ENCODE measurements around the gene SCRN2.

The SCRN2 gene

DNA sequence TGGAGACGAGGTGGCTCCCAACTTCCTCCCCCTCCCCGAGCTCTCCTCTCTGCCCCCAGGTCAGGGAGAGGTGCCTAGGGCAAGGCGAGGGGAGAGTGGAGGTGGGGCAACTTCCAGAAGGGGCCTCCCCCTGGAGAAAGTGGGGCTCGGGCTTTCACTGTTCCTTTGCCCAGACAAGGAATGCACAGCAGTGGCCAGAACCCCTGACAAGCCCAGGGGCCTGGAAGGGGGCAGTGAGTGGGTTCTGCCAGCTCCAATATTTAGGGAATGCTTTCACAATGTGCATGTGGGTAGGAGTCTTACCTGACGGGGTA, 43.3 kb upstream of the SCRN2 start:
- no peak overlapping the region for H3K4me3 ChIP-seq (ENCODE audit: severe bottlenecking)
- TF ChIP-seq, protein P1, sequence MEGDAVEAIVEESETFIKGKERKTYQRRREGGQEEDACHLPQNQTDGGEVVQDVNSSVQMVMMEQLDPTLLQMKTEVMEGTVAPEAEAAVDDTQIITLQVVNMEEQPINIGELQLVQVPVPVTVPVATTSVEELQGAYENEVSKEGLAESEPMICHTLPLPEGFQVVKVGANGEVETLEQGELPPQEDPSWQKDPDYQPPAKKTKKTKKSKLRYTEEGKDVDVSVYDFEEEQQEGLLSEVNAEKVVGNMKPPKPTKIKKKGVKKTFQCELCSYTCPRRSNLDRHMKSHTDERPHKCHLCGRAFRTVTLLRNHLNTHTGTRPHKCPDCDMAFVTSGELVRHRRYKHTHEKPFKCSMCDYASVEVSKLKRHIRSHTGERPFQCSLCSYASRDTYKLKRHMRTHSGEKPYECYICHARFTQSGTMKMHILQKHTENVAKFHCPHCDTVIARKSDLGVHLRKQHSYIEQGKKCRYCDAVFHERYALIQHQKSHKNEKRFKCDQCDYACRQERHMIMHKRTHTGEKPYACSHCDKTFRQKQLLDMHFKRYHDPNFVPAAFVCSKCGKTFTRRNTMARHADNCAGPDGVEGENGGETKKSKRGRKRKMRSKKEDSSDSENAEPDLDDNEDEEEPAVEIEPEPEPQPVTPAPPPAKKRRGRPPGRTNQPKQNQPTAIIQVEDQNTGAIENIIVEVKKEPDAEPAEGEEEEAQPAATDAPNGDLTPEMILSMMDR (IDR thresholded peaks at IDR 0.05; ENCODE audit: poor library complexity, severe bottlenecking): no peak
- no peaks in the 10 kb centered on the region for H3K27me3 ChIP-seq (ENCODE audit: insufficient read depth, poor library complexity, severe bottlenecking)
- DNase-seq (ENCODE audit: low spot score) (no peak), ATAC-seq (ENCODE audit: low read depth) (no peak)
- H3K9me3 ChIP-seq (ENCODE audit: severe bottlenecking): no peaks in the 10 kb centered on the region
- H3K27ac ChIP-seq (ENCODE audit: poor library complexity, severe bottlenecking): no peak overlapping the region
- peaks cover 8% of the 10 kb centered on the region for H3K4me1 ChIP-seq (ENCODE audit: insufficient read depth, poor library complexity, severe bottlenecking)
- H3K36me3 ChIP-seq (ENCODE audit: low read depth): no peaks in the 10 kb centered on the region

DNA sequence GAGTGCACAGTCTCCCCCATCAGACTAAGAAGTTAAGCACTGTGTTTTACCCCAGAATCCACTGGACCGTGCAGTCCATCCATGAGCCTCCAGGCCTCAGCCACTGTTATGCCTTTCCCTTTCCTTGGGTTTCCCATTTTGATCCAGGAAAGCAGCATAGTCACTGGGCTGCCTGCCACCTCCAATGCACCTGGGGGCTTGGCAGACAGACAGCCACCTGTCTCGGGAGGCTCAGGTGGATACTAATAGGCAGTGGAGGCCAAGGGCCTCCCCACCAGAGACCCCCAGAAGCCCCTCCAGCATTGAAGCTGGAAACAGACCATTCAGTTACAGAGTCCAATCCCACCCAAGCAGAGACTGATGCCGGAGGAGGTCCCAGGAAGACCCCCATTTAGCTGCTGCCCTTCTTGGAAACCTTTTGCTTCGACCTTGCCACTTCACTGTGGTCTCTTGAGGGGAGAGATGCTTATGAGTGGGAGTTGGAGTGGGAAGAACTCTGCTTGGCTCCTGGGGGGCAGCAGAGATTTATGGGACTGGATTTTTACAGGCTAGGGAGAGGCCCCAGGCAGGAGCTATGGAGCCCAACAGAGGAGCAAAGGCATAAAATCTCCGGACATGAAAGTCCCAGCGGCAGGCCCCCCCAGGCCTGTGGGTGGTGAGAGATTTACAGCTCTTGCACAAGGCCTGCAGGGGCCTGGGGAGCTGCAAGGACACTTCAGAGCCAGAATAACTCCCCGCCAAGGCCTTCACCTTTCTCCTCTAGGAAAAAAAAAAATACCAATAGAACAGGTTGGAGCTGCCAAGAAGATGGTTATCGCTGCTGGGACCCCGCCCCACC, 42.7 kb upstream of the SCRN2 start:
- ATAC-seq (ENCODE audit: low read depth): no peak
- Histone ChIP-seq H3K4me3 (ENCODE audit: severe bottlenecking) (no peak overlapping the region), H3K9me3 (ENCODE audit: severe bottlenecking) (no peaks in the 10 kb centered on the region), H3K4me1 (ENCODE audit: insufficient read depth, poor library complexity, severe bottlenecking) (peaks cover 8% of the 10 kb centered on the region), H3K27ac (ENCODE audit: poor library complexity, severe bottlenecking) (no peak overlapping the region), H3K36me3 (ENCODE audit: low read depth) (no peaks in the 10 kb centered on the region), H3K27me3 (ENCODE audit: insufficient read depth, poor library complexity, severe bottlenecking) (no peaks in the 10 kb centered on the region)
- DNase-seq (ENCODE audit: low spot score): no peak
- TF ChIP-seq, protein P1 (IDR thresholded peaks at IDR 0.05; ENCODE audit: poor library complexity, severe bottlenecking): no peak

DNA sequence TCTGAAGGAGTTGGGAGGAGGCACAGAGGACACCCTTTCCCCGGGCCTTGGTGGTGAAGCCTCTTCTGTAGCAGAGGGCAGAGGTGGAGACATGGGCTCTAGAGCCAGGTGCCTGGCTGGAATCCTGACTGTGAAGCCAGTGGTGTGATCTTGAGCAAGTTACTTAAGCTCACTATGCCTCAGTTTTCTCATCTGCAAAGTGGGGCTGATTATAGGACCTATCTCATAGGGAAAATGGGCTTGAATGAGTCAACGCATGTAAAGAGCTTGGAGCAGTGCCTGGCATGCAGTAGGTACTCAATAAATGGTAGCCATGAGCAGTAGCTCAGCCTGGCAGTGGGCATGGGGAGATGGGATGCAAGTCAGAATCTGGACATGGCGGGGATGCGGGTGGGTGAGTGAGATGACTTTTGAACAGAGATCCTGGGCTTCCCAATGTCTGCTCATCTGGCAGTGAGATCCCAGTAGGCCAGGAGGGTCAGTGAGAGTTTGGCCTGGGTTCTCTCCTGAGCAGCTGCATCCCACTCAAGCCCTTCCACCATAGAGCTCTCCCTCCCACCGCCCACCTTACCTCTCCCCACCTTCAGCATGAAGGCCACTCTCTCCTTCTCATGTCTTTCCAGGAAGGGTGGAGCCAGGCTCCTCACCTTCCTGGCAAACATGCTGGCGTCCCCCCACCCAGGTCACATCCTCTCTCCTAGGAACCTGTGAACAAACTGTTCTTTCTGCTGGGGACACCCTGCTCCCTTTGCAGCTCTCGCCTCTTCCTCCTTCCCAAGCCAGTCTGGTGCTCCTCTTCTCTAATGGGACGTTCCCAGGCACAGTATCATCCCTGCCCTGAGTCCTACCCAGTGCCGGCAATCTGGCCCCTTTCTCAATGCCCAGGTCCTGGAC, 41.9 kb upstream of the SCRN2 start:
- Histone ChIP-seq H3K27ac (ENCODE audit: poor library complexity, severe bottlenecking) (no peak overlapping the region), H3K9me3 (ENCODE audit: severe bottlenecking) (no peaks in the 10 kb centered on the region), H3K4me1 (ENCODE audit: insufficient read depth, poor library complexity, severe bottlenecking) (peaks cover 8% of the 10 kb centered on the region), H3K27me3 (ENCODE audit: insufficient read depth, poor library complexity, severe bottlenecking) (no peaks in the 10 kb centered on the region), H3K36me3 (ENCODE audit: low read depth) (no peaks in the 10 kb centered on the region), H3K4me3 (ENCODE audit: severe bottlenecking) (no peak overlapping the region)
- DNase-seq (ENCODE audit: low spot score) (no peak), ATAC-seq (ENCODE audit: low read depth) (no peak)
- TF ChIP-seq, protein P1 (IDR thresholded peaks at IDR 0.05; ENCODE audit: poor library complexity, severe bottlenecking): no peak

DNA sequence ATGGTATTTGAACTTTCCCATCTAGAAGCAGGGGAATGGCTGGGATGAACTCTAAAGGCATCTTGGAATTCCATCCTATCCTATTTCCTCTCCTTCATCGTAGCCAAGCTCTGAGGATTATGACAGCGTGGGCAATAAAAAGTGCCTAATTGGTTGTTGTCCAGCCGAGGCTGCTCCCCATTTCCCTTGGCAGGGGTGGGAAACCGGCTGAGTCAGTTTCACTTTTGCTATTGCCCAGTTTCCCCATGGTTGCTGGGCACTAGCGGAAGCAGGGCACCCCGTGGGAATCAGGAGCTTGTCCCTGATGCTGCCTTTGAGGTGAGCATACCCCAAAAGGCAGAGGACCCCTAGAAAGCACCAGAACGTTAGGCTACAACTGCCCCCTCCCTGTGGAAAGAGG, 41.2 kb upstream of the SCRN2 start:
- ATAC-seq (ENCODE audit: low read depth) (no peak), DNase-seq (ENCODE audit: low spot score) (no peak)
- H3K9me3 ChIP-seq (ENCODE audit: severe bottlenecking): no peaks in the 10 kb centered on the region
- H3K4me1 ChIP-seq (ENCODE audit: insufficient read depth, poor library complexity, severe bottlenecking): peaks cover 8% of the 10 kb centered on the region
- H3K36me3 ChIP-seq (ENCODE audit: low read depth): no peaks in the 10 kb centered on the region
- H3K4me3 ChIP-seq (ENCODE audit: severe bottlenecking): no peak overlapping the region
- no peaks in the 10 kb centered on the region for H3K27me3 ChIP-seq (ENCODE audit: insufficient read depth, poor library complexity, severe bottlenecking)
- H3K27ac ChIP-seq (ENCODE audit: poor library complexity, severe bottlenecking): no peak overlapping the region
- TF ChIP-seq, protein P1 (IDR thresholded peaks at IDR 0.05; ENCODE audit: poor library complexity, severe bottlenecking): no peak
